GM15510 (cell line): Measurements from ENCODE around the gene ANKS1A.

Experiments
- POLR2A ChIP-seq: IDR thresholded peaks from 3 replicates; pipeline ENCODE4 v1.6.1; 2011; ENCODE audit warnings: borderline replicate concordance; ENCODE audit not compliant: insufficient read length; ENCODE audit errors: extremely low read depth

Gene ANKS1A

GRCh38 chr6:34901930-34902329 is 12.9 kb downstream of the ANKS1A start:
- no peak for TF ChIP-seq POLR2A

DNA sequence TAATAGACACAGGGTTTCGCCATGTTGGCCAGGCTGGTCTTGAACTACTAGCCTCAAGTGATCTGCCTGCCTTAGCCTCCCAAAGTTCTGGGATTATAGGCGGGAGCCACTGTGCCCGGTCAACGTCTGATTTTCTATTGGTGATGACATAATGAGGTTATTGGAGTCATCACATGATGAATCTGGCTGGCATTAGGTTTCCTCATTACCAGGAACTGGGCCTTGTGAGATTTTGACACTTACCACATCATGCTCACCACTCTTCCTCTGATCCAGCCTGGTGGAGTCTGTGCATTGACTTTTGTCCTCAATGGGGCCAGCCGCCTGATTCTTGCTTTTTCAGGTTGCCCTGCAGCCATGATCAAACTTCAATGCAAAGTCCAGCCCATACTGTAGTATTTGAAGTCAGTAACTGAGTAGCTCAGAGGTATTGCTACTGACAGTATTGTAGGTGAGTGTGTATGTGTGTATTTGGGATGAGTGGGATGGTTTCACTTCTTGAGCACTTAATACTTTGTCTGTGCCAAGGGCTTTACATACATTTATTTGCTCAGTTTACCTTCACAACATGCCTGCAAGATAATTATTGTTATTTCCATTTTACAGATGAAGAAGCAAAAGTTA is 16.0 kb downstream of the ANKS1A start:
- no peak for TF ChIP-seq POLR2A

DNA sequence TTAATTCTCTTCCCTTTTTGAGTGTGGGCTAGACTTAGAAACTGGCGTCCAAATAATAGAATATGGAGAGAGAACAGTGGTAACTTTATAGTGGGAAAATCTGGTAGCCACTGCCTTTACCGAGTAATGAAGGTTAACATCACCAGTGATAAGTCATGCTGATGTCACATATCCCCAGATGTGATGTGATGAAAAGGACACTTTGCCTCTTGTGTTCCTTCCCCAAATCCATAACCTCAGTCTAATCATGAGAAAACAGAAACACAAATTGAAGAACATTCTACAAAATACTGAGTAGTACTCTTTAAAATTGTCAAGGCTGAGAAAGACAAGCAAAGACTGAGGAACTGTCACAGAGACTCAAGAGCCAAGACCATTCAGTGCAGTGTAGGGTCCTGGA is 17.8 kb downstream of the ANKS1A start:
- TF ChIP-seq POLR2A: no peak

- no peak for TF ChIP-seq POLR2A
Measured at GRCh38 chr6:34908194-34908593, 19.1 kb downstream of the ANKS1A start.

GRCh38 chr6:34909320-34909883 is 20.3 kb downstream of the ANKS1A start:
- TF ChIP-seq POLR2A: no peak

DNA sequence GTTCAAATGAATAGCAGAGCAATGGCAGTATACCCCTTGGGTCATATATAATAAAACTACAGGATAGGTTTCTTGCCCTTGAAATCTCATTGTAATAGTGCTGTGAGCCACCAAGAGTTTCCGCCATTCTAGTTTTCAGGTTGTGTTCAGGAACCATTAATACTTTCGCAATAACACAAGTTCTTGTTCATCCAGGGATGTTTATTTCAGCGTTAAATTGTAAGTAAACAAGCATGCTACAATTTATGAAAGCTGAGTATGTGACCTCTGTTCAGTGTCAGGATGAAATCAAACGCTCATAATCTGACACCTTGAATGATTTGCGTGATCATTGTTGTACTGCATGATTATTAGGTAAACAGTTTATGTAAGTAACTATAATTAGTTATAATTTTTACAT is 22.8 kb downstream of the ANKS1A start:
- TF ChIP-seq POLR2A: no peak

- no peak for TF ChIP-seq POLR2A
Measured at GRCh38 chr6:34912715-34913464, 23.8 kb downstream of the ANKS1A start.

DNA sequence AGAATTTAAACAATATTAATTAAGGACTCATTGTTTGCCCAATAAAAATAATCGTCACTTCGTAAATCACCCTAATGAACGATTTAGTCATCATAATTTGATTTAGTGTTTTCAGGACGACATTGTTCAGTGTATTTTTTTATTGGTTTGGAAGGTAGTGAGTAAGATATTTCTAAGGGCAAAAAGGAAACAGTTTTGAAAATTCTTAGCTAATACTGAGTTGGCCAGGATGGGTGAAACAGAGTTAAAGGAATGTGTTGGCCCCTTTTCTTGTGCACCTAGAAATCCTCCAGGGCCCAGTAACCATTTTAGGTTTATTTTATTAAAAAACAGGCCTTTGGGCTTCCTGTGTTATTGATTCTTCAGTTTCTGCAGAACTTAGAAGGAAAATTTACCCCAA is 25.3 kb downstream of the ANKS1A start:
- no peak for TF ChIP-seq POLR2A

- no peak for TF ChIP-seq POLR2A
Measured at GRCh38 chr6:34916348-34916967, 27.4 kb downstream of the ANKS1A start.

DNA sequence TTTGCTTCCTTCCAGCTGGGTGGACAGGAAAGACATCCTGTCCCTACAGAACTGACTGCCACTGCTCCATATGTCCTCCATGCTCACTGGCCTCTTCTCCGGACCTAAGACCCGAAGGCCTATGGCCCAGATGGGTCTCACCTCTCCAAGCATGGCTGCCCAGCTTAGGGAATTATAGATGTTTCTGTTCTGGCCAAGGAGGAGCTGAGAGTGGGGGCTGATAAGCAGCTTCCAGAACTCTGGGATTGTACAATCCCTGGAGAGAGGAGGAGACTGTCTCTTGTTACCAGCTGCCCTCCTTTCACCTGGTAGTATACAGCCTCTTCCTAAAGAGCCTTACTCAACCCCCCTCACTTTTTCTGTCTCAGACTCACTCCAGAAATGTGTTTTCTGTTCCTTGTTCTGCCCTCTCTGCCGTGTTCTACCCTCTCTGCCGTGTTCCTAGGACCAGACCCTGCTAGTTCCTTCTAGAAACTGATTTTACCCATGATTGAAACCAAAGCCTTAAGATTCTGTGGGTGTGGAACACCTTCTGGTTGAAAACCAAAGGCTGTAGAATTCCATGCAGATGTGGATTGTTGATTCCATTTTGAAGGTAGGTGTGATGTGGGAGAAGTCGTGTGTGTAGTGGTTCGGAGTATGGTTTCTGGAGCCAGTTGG is 28.7 kb downstream of the ANKS1A start:
- no peak for TF ChIP-seq POLR2A

DNA sequence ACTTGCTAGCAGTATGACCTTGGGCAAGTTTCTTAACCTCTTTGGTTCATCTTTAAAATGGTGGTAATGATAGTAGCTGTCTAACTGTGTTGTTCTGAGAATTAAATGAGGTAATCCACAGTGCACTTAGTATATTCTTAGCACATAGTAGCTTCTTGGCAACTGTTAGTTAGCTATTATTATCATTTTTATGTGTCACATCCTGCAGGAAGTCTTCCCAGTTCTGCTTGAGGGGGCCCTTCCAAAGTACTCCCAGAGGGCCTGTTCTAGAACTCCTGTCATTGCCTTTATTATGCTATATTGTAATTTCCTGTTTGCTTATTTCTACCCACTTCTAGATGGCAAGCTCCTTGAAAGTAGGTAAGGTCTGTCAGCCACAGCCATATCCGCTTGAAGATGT is 30.6 kb downstream of the ANKS1A start:
- no peak for TF ChIP-seq POLR2A

DNA sequence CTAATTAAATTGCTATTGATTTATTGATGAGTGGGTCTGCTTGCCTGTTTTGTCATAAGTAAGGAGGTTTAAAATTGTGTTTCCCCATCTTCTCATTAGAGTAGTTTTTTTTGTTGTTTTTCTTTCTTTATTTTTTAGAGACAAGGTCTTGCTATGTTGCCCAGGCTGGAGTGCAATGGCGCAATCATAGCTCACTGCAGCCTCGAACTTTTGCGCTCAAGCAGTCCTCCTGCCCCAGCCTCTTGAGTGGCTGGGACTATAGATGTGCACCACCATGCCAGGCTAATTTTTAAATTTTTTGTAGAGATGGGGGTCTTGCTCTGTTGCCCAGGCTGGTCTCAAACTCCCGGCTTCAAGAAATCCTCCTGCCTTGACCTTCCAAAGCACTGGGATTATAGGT is 31.0 kb downstream of the ANKS1A start:
- TF ChIP-seq POLR2A: no peak

DNA sequence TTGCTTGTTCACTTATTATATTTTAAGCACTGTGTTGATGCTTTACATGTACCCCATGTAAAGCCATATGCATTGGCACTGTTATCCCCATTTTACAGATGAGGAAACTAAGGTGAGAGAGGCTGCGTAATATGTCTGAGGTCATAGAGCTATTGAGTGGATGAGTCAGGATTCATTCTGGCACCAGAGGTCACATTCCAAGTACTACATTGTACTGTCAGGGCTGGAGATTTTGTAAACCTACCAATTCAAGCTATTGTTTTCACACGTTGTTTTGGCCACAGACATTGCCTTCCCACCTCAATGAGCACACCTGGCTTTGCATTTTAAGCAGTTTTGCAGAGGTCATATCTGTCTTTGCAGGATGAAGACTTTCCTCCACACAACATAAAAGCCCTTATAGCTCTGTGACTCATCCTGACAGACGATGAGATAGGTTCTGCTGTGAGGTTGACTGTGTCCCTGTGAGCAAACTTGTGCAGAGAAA is 33.2 kb downstream of the ANKS1A start:
- no peak for TF ChIP-seq POLR2A

DNA sequence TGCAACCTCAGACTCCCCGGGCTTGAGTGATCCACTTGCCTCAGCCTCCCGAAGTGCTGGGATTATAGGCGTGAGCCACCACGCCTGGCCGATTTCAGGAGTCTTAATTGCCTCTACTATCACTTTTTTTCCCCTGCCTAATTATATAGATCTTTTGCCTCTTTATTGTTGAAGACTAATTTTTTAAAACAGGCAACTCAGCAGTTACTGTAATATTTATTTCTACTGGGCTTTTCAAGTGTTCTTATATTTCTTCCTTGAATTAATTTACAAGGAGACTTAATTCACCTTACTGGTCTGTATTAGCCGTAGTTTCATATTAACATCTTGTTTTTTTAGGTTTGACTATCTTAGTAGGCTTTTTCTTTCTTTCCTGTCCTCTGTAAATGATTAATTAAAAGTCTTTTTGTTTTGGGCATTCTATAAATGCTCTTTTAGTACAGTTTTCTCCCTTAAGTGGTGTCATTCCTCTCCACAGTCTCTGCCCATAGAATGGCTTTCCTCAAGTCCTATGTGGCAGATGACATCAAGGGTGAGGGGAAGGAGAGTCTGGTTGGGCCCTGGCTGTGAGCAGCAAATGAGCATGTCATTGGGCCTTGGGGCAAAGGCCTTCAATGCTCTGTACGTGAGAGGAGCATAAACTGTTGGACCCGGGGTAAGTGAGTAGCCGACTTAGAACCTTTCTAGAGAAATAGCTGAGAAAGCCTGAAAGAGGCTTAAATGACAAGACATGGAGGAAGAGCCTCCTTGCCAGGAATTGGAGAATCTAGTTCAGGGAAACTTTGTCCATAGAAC is 36.0 kb downstream of the ANKS1A start:
- no peak for TF ChIP-seq POLR2A

DNA sequence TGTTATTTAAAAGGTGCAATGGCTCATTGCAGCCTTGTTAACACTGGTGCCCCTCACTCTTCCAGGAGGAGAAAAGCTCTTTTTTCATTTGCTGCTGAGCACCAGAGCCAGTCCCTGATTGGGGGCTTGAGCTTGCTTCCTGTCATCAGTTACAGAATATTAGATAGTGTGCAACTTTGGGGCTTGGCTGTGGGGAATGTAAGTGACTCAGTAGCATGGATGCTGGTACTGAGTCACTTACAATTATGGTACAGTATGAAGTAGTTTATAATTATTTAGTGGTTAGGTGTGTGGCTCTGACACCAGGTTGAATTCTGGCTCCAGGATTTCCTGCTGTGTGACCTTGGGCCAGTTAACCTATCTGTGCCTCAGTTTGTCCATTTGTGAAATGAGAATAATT is 37.6 kb downstream of the ANKS1A start:
- no peak for TF ChIP-seq POLR2A

GRCh38 chr6:34928220-34928619 is 39.2 kb downstream of the ANKS1A start:
- TF ChIP-seq POLR2A: no peak
